HEK293 (cell line): ENCODE measurements around the gene MDFIC.

Experiments
- CTCF ChIA-PET: fragments of 350-600 bp; formaldehyde crosslinking; extraction: SDS; loops from one replicate; lab custom pipeline; 2021; ENCODE audit warnings: antibody characterized with exemption; lab: Yijun Ruan, JAX
- POLR2A ChIA-PET: fragments of 300-600 bp; formaldehyde crosslinking; extraction: SDS; loops from one replicate; lab custom pipeline; 2020; ENCODE audit warnings: antibody characterized with exemption, inconsistent platforms; lab: Yijun Ruan, JAX
- H3K27ac ChIP-seq: fragments of 200-500 bp; sonication (Bioruptor generic); 2 replicates; pipeline ENCODE4 v1.5.1; 2014; ENCODE audit warnings: low read depth, low read length, control low read depth, inconsistent platforms; ENCODE audit errors: extremely low read depth
- H3K36me3 ChIP-seq, 2 experiments: fragments of 200-500 bp in 1 of 2; sonication (Bioruptor generic) in 1 of 2; 1 replicate in 1 of 2; 2 replicates in 1 of 2; pipeline ENCODE4 v1.5.1; 2014 to 2017; ENCODE audit warnings: inconsistent platforms in 2 of 2, low read length in 2 of 2; ENCODE audit not compliant: control insufficient read depth in 2 of 2, insufficient read depth in 1 of 2
- H3K4me1 ChIP-seq: fragments of 200-500 bp; sonication (Bioruptor generic); 2 replicates; pipeline ENCODE4 v1.5.1; 2014; ENCODE audit warnings: mild to moderate bottlenecking, low read length, inconsistent platforms; ENCODE audit not compliant: control insufficient read depth, insufficient read depth
- H3K4me3 ChIP-seq: 2 replicates; pipeline ENCODE4 v1.5.1; 2011; ENCODE audit warnings: low read depth, mild to moderate bottlenecking, control low read depth, low read length, moderate library complexity
- H3K9me3 ChIP-seq: fragments of 200-500 bp; sonication (Bioruptor generic); 2 replicates; pipeline ENCODE4 v1.5.1; 2014; ENCODE audit warnings: low read depth, low read length, inconsistent platforms; ENCODE audit not compliant: control insufficient read depth, insufficient read depth
- BCL11A ChIP-seq: fragments of 450-650 bp; formaldehyde crosslinking; IDR thresholded peaks from 2 replicates; pipeline ENCODE4 v1.5.1; 2016; ENCODE audit warnings: low read depth, missing biosample characterization, missing genetic modification characterization
- GLI2 ChIP-seq: fragments of 450-650 bp; formaldehyde crosslinking; IDR thresholded peaks from 2 replicates; pipeline ENCODE4; 2017; ENCODE audit warnings: missing biosample characterization, missing genetic modification characterization, low read depth, borderline replicate concordance
- GLIS1 ChIP-seq: fragments of 450-650 bp; formaldehyde crosslinking; IDR thresholded peaks from 2 replicates; pipeline ENCODE4 v1.5.1; 2016; ENCODE audit warnings: missing biosample characterization, missing genetic modification characterization
- GLIS2 ChIP-seq: fragments of 450-650 bp; formaldehyde crosslinking; IDR thresholded peaks from 2 replicates; pipeline ENCODE4 v1.5.1; 2016; ENCODE audit warnings: missing biosample characterization, missing genetic modification characterization
- KLF7 ChIP-seq: fragments of 450-650 bp; formaldehyde crosslinking; IDR thresholded peaks from 2 replicates; pipeline ENCODE4 v1.5.1; 2016; ENCODE audit warnings: missing biosample characterization, missing genetic modification characterization, borderline replicate concordance
- PRDM6 ChIP-seq: fragments of 450-650 bp; formaldehyde crosslinking; IDR thresholded peaks from 2 replicates; pipeline ENCODE4 v1.5.1; 2017; ENCODE audit warnings: missing biosample characterization, missing genetic modification characterization
- SP2 ChIP-seq: fragments of 450-650 bp; formaldehyde crosslinking; IDR thresholded peaks from 2 replicates; pipeline ENCODE4 v1.5.1; 2016; ENCODE audit warnings: missing biosample characterization, missing genetic modification characterization
- ZFP69B ChIP-seq: fragments of 450-650 bp; formaldehyde crosslinking; IDR thresholded peaks from 2 replicates; pipeline ENCODE4 v1.5.1; 2016; ENCODE audit warnings: missing biosample characterization, missing genetic modification characterization
- ZNF121 ChIP-seq: fragments of 450-650 bp; formaldehyde crosslinking; IDR thresholded peaks from 2 replicates; pipeline ENCODE4 v1.5.1; 2016; ENCODE audit warnings: missing biosample characterization, missing genetic modification characterization
- ZNF138 ChIP-seq: fragments of 450-650 bp; formaldehyde crosslinking; IDR thresholded peaks from 2 replicates; pipeline ENCODE4 v1.5.1; 2016; ENCODE audit warnings: missing biosample characterization, missing genetic modification characterization, borderline replicate concordance
- ZNF2 ChIP-seq: fragments of 450-650 bp; formaldehyde crosslinking; IDR thresholded peaks from 2 replicates; pipeline ENCODE4 v1.5.1; 2016; ENCODE audit warnings: missing biosample characterization, missing genetic modification characterization
- ZNF248 ChIP-seq: fragments of 450-650 bp; formaldehyde crosslinking; IDR thresholded peaks from 2 replicates; pipeline ENCODE4 v1.5.1; 2017; ENCODE audit warnings: missing biosample characterization, missing genetic modification characterization
- ZNF354C ChIP-seq: fragments of 450-650 bp; formaldehyde crosslinking; IDR thresholded peaks from 2 replicates; pipeline ENCODE4 v1.5.1; 2016; ENCODE audit warnings: missing biosample characterization, missing genetic modification characterization, low read depth, borderline replicate concordance
- ZNF391 ChIP-seq: fragments of 450-650 bp; formaldehyde crosslinking; IDR thresholded peaks from 2 replicates; pipeline ENCODE4 v1.5.1; 2016; ENCODE audit warnings: low read depth, missing biosample characterization, missing genetic modification characterization, borderline replicate concordance
- ZNF510 ChIP-seq: fragments of 450-650 bp; formaldehyde crosslinking; IDR thresholded peaks from 2 replicates; pipeline ENCODE4 v1.5.1; 2018; ENCODE audit warnings: mild to moderate bottlenecking, missing genetic modification characterization, missing biosample characterization; ENCODE audit not compliant: insufficient replicate concordance
- ZNF514 ChIP-seq: fragments of 450-650 bp; formaldehyde crosslinking; IDR thresholded peaks from 2 replicates; pipeline ENCODE4 v1.5.1; 2016; ENCODE audit warnings: missing biosample characterization, missing genetic modification characterization
- ZNF610 ChIP-seq: fragments of 450-650 bp; formaldehyde crosslinking; IDR thresholded peaks from 2 replicates; pipeline ENCODE4 v1.5.1; 2016; ENCODE audit warnings: missing biosample characterization, missing genetic modification characterization, borderline replicate concordance
- ZNF670 ChIP-seq: fragments of 450-650 bp; formaldehyde crosslinking; IDR thresholded peaks from 2 replicates; pipeline ENCODE4 v1.5.1; 2016; ENCODE audit warnings: missing biosample characterization, missing genetic modification characterization, low read depth
- ZNF707 ChIP-seq: fragments of 450-650 bp; formaldehyde crosslinking; IDR thresholded peaks from 2 replicates; pipeline ENCODE4 v1.5.1; 2016; ENCODE audit warnings: missing biosample characterization, missing genetic modification characterization
- ZNF830 ChIP-seq: fragments of 450-650 bp; IDR thresholded peaks from 2 replicates; pipeline ENCODE4 v1.5.0; 2018; ENCODE audit warnings: missing biosample characterization, missing genetic modification characterization, low read depth, mild to moderate bottlenecking, moderate library complexity
- ZSCAN23 ChIP-seq: fragments of 450-650 bp; formaldehyde crosslinking; IDR thresholded peaks from 2 replicates; pipeline ENCODE4 v1.5.1; 2016; ENCODE audit warnings: missing biosample characterization, missing genetic modification characterization
- TF ChIP-seq, protein P1 (sequence below): fragments of 450-650 bp; formaldehyde crosslinking; IDR thresholded peaks from 2 replicates; pipeline ENCODE4 v1.5.1; 2016; ENCODE audit warnings: missing biosample characterization, missing genetic modification characterization
- TF ChIP-seq, protein P2 (sequence below): fragments of 450-650 bp; formaldehyde crosslinking; IDR thresholded peaks from 2 replicates; pipeline ENCODE4 v1.5.1; 2016; ENCODE audit warnings: missing biosample characterization, missing genetic modification characterization
- TF ChIP-seq, protein P3 (sequence below): fragments of 450-650 bp; formaldehyde crosslinking; IDR thresholded peaks from 2 replicates; pipeline ENCODE4 v1.5.1; 2016; ENCODE audit warnings: missing biosample characterization, missing genetic modification characterization

The MDFIC gene

GRCh38 chr7:114903131-114903530, 18.8 kb upstream of the MDFIC start (continued):
- no peak for TF ChIP-seq ZNF670
- TF ChIP-seq, protein P1, sequence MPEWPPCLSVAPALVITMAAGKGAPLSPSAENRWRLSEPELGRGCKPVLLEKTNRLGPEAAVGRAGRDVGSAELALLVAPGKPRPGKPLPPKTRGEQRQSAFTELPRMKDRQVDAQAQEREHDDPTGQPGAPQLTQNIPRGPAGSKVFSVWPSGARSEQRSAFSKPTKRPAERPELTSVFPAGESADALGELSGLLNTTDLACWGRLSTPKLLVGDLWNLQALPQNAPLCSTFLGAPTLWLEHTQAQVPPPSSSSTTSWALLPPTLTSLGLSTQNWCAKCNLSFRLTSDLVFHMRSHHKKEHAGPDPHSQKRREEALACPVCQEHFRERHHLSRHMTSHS (tag by site-specific recombination) = no peak

- no peaks in the 10 kb centered on the region for H3K9me3 ChIP-seq
- no peaks in the 10 kb centered on the region for H3K36me3 ChIP-seq
- POLR2A ChIA-PET = no interaction called here
- CTCF ChIA-PET = interaction anchor here (0.6 kb wide), 1 partner anchor 493 kb away, joined by 4 read pairs; no protein-coding TSS in a partner anchor
- no peaks in the 10 kb centered on the region for H3K4me1 ChIP-seq
- TF ChIP-seq, protein P2, sequence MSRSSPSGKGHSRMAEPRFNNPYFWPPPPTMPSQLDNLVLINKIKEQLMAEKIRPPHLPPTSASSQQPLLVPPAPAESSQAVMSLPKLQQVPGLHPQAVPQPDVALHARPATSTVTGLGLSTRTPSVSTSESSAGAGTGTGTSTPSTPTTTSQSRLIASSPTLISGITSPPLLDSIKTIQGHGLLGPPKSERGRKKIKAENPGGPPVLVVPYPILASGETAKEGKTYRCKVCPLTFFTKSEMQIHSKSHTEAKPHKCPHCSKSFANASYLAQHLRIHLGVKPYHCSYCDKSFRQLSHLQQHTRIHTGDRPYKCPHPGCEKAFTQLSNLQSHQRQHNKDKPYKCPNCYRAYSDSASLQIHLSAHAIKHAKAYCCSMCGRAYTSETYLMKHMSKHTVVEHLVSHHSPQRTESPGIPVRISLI (tag by site-specific recombination) = 0 out of 2 replicates have a peak, but pooled peaks have one; percentile 28
- no peak for TF ChIP-seq PRDM6 (tag by site-specific recombination)
- no peak for TF ChIP-seq SP2 (tag by site-specific recombination)
- TF ChIP-seq ZSCAN23 (tag by site-specific recombination) = no peak
- no peak for TF ChIP-seq GLIS2 (tag by site-specific recombination)
- no peak for TF ChIP-seq ZNF391 (tag by site-specific recombination)
- TF ChIP-seq ZNF514 (tag by site-specific recombination) = no peak
- TF ChIP-seq, all 188 proteins: peak for 1
- H3K27ac ChIP-seq = no peak overlapping the region
- no peak overlapping the region for H3K4me3 ChIP-seq
These were observed 11.1 kb upstream of the MDFIC start for GRCh38 chr7:114910787-114911186.

- no peak overlapping the region for H3K27ac ChIP-seq
- TF ChIP-seq BCL11A = no peak
- no peak for TF ChIP-seq ZNF138 (tag by site-specific recombination)
- no peak for TF ChIP-seq KLF7
- no peak for TF ChIP-seq ZNF248 (tag by site-specific recombination)
- TF ChIP-seq ZNF354C (tag by site-specific recombination) = no peak
- TF ChIP-seq ZNF707 = no peak
- no peak for TF ChIP-seq ZFP69B (tag by site-specific recombination)
- no peak for TF ChIP-seq SP2 (tag by site-specific recombination)
- TF ChIP-seq GLIS1 (tag by site-specific recombination) = no peak
- TF ChIP-seq ZNF510 (tag by site-specific recombination) = no peak
- TF ChIP-seq, protein P3, sequence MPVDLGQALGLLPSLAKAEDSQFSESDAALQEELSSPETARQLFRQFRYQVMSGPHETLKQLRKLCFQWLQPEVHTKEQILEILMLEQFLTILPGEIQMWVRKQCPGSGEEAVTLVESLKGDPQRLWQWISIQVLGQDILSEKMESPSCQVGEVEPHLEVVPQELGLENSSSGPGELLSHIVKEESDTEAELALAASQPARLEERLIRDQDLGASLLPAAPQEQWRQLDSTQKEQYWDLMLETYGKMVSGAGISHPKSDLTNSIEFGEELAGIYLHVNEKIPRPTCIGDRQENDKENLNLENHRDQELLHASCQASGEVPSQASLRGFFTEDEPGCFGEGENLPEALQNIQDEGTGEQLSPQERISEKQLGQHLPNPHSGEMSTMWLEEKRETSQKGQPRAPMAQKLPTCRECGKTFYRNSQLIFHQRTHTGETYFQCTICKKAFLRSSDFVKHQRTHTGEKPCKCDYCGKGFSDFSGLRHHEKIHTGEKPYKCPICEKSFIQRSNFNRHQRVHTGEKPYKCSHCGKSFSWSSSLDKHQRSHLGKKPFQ (tag by site-specific recombination) = no peak
- TF ChIP-seq ZNF830 = no peak
- no peak for TF ChIP-seq ZNF121 (tag by site-specific recombination)
- no peak for TF ChIP-seq GLI2 (tag by site-specific recombination)
- TF ChIP-seq ZNF2 (tag by site-specific recombination) = no peak
- TF ChIP-seq ZNF610 = no peak
- TF ChIP-seq, all 188 proteins: peak for 0
- ChIA-PET CTCF (no interaction called here), POLR2A (no interaction called here)
- H3K36me3 ChIP-seq = no peaks in the 10 kb centered on the region
- H3K9me3 ChIP-seq = no peaks in the 10 kb centered on the region
- H3K4me3 ChIP-seq = no peak overlapping the region
- no peaks in the 10 kb centered on the region for H3K4me1 ChIP-seq
These were observed 10.5 kb upstream of the MDFIC start for GRCh38 chr7:114911411-114911810.
